NCI-H187 (cell line): ENCODE results near the gene HJURP.

Experiments
- DNase-seq, 2 experiments: peaks; one replicate each; lab custom pipeline; 2025; lab: John Stamatoyannopoulos, UW

Gene HJURP

GRCh38 chr2:233847248-233847898 lies 7.0 kb downstream of the HJURP start:
- no peak for DNase-seq

GRCh38 chr2:233846387-233847247 lies 7.7 kb downstream of the HJURP start:
- no peak for DNase-seq

DNA sequence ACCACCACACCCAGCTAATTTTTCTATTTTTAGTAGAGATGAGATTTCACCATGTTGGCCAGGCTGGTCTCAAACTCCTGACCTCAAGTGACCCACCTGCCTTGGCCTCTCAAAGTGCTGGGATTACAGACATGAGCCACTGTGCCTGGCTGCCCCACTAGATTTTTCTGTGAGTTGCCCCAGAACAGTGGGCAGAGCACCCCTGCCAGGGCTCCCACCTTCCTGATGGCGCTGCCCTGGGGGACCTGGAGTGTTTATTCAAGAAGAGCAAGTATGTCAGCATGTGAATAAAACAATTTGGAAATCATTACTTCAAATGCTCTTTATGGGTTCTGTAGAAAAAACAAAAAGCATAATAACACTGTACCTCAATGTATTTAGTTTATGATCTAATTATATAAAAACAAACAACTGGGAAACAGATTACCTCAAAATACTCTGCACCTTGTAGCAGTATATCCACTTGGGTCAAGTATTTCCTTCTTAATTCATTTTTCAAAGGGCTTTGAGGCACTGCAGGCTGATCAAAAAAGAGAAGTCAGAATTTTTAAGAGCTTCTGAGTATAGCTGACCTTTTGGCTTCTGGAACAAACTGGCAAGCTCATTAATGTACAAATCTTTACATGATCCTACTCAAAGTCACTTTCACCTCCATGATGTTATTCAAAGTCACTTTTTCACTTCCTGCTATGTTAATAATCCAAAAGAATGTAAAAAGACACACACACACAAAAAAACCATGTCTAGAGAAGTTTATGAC lies 8.9 kb downstream of the HJURP start:
- DNase-seq, result no peak

DNA sequence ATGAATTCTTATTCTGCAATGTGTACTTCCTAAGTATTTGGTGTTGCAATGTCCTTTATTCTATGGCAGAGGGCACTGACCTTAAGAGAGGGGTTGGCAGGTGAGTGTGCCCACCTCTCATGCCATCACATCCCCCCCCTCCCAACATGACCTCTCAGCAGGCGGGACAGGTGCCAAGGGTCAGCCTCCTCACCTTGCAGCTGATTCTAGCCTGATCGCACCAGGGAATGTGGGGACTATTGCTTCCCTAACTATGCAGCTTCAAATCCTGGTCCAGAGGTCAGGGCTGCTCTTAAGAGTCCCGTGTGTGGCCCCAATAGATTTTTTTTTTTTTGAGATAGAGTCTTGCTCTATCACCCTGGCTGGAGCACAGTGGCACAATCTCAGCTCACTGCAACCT lies 9.5 kb downstream of the HJURP start:
- DNase-seq, result no peak

DNA sequence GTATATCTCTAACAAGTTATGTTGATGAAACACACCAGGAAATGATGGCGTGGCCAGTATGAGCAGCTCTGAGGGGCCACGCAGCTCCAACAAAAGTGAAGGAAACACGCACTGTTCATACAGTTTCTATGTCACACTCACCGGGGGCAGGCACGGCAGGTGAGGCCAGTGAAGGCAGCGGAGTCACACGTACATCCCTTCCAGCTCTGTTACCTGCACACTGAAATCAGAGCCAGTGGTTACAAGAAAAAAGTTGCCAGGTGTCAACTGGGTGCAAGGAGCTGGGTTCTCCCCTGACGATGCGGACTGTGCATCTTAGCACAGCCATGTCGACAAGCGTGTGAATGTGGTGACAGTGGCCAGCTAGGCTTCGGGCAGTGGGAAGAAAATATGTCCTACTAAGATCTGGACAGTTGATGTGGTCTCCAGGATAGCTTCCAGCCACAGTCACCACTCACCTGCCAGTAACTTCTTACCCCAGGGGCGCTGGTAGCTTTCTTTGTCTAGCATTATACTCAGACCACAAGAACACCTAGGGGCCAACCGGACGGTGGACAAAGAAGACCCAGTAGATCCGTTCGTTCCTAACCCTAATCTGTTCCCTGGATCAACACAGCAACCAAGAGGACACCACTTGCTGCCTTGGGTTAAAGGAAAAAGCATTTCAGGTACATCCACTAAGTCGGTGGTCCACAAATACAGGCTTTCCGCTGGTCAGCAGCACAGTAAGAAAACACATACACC lies 10.1 kb downstream of the HJURP start:
- no peak for DNase-seq

DNA sequence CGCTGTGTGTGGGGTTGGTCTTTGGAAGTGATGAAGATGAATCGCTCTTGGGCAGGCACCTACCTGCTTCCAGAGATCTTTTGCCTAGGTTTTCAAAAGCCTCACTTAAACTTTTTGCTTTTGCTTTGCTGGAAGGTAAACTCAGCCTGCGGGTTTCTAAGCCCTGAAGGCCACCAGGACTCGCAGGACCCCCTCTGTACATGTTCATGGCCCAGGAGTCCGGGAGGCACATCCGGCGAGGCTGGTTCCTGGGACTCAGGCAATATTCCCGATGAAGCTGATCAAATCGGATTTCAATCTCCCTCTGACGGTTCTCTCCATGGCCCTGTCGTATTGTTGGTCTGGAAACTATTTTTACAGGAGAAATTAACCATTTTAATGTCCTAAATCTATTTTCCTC lies 13.2 kb downstream of the HJURP start:
- no peak for DNase-seq

GRCh38 chr2:233840520-233840919 lies 13.8 kb downstream of the HJURP start:
- no peak for DNase-seq

DNA sequence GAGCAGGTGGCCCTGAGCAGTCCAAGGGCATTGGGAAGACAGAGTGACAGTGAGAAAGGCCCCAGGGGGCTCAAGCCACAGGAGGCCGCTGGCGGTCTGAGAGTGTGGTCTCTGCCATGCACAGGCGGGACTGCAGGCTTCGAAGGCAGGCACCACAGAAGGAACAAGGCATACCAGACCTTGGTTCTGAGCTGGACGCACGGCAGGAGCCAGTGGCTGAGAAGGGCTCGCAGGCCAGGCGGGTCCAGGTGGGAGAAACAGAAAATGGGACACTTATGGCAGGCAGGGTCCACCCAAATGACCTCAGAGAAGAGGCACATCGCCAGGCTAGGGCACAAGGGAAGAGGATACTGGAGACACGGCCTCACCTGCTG lies 14.9 kb downstream of the HJURP start:
- no peak for DNase-seq

- DNase-seq, result no peak
Measured at GRCh38 chr2:233838726-233839446, 15.4 kb downstream of the HJURP start.

DNA sequence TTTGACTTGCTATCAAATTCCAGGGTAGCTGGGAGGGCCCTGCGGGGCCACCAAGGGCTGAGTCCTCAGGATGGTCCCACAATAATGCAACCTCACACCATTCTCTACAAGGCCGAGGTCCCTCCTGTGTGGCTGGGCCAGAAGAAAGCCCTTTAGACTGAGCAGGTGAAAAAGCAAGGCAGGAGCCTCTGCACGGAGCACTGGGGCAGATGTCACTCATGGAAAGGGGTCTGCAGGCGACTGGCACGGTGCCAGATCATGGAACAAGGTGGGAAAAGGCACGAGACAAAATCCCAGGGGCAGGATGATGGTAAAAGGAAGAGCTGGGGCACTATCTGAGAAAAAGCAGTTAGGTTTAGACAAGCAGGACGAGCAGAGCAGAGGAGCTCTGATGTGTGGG lies 16.1 kb downstream of the HJURP start:
- DNase-seq, result no peak

DNA sequence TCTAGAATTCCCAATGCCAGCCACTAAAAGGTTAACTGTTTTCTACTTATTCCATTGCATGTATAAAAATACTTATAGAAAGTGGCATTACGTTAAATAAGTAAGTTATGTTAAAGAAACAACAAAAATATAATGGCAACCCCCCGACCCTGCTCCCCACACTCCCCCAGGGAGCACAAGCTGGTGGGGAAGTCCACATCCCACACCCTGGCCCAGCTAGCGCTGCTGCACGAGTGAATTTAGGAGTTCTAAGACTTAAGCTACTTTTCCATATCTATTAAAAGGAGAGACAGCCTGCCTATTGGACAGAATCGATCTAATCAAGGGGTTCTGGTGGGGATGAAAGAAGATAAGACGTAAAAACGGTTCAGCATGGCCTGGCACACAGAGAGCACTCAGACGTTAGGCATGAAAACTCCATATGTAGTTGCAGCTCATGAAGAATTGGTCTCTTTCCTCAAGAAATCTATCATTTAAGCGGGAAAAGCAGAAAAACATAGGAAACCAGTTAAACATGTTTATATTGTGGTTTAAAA lies 16.6 kb downstream of the HJURP start:
- DNase-seq, result no peak

DNA sequence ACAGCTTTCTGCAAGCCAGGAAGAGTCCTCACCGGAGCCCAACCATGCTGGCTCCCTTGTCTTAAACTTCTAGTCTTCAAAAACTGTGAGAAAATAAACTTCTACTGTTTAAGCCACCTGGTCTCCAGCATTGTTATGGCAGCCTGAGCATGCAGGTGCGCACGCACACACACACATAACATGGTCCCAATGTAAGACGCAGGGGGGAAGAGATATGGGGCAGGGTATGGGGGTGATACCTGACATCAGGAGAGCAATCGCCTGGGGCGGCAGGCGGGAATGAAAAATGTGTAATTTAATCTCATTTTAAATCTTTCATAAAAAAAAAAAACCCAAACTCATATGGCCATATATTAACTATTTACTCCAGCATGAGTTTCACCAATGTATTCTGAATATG lies 18.0 kb downstream of the HJURP start:
- DNase-seq, result no peak

GRCh38 chr2:233835230-233836186 lies 18.8 kb downstream of the HJURP start:
- no peak for DNase-seq

GRCh38 chr2:233833345-233833744 lies 21.0 kb downstream of the HJURP start:
- no peak for DNase-seq

- no peak for DNase-seq
Measured at GRCh38 chr2:233832869-233833311, 21.4 kb downstream of the HJURP start.

DNA sequence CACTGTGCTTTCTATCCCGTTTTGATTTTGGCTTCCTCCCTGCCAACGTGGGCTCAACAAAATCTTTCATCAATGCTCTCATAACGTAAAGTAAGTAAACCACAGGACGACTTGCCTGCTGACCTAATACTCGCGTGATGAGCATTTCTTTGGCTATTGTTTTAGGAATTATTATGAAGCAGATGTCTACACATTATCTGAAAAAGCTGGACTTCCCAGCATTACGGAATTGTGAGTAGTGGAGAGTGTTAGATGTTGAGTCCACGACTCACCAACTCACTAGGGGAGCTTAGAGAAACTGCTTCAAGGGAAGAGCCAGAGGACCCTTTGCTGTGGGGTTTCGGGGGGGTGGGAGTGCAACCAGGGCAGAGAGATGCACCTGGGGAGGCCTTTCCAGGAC lies 21.9 kb downstream of the HJURP start:
- no peak for DNase-seq

- DNase-seq, result no peak
Measured at GRCh38 chr2:233831861-233832260, 22.5 kb downstream of the HJURP start.

GRCh38 chr2:233831011-233831721 lies 23.2 kb downstream of the HJURP start:
- DNase-seq, result no peak

GRCh38 chr2:233830111-233830802 lies 24.1 kb downstream of the HJURP start:
- no peak for DNase-seq
